IPS-15b (cell line): ENCODE measurements around the gene IFNA21.
"Not testable (repeated sequence)": the region's sequence is repeated elsewhere in the genome, so short reads cannot be mapped to it uniquely, and the experiment has no call there.

ENCODE experiments used
- H3K27me3 ChIP-seq: one replicate; pipeline ENCODE4 v1.6.1; 2013; ENCODE audit warnings: low read length; ENCODE audit not compliant: control insufficient read depth, insufficient read depth
- H3K36me3 ChIP-seq: one replicate; pipeline ENCODE4 v1.6.1; 2013; ENCODE audit warnings: low read length; ENCODE audit not compliant: control insufficient read depth, insufficient read depth
- H3K4me1 ChIP-seq: one replicate; pipeline ENCODE4 v1.6.1; 2013; ENCODE audit warnings: mild to moderate bottlenecking, low read length; ENCODE audit not compliant: control insufficient read depth, insufficient read depth
- H3K4me3 ChIP-seq: one replicate; pipeline ENCODE4 v1.5.1; 2013; ENCODE audit warnings: low read depth, low read length
- H3K9ac ChIP-seq: one replicate; pipeline ENCODE4 v1.6.1; 2013; ENCODE audit warnings: low read depth, mild to moderate bottlenecking, low read length
- H3K9me3 ChIP-seq: one replicate; pipeline ENCODE4 v1.6.1; 2013; ENCODE audit warnings: mild to moderate bottlenecking, low read length; ENCODE audit not compliant: control insufficient read depth, insufficient read depth

IFNA21 gene

GRCh38 chr9:21128186-21128585, 38.3 kb downstream of the IFNA21 start:
- H3K9ac ChIP-seq, H3K36me3 ChIP-seq, H3K4me3 ChIP-seq, H3K27me3 ChIP-seq, H3K9me3 ChIP-seq, H3K4me1 ChIP-seq: not testable (repeated sequence)

- no peaks in the 10 kb centered on the region for H3K36me3 ChIP-seq
- H3K9me3 ChIP-seq = no peaks in the 10 kb centered on the region
- H3K27me3 ChIP-seq = no peaks in the 10 kb centered on the region
- no peak overlapping the region for H3K9ac ChIP-seq
- no peak overlapping the region for H3K4me3 ChIP-seq
- H3K4me1 ChIP-seq = no peaks in the 10 kb centered on the region
These were observed 44.7 kb downstream of the IFNA21 start for GRCh38 chr9:21121595-21122251.

GRCh38 chr9:21121079-21121478, 45.4 kb downstream of the IFNA21 start:
- H3K4me3 ChIP-seq = no peak overlapping the region
- no peak overlapping the region for H3K9ac ChIP-seq
- no peaks in the 10 kb centered on the region for H3K36me3 ChIP-seq
- no peaks in the 10 kb centered on the region for H3K27me3 ChIP-seq
- H3K9me3 ChIP-seq = no peaks in the 10 kb centered on the region
- no peaks in the 10 kb centered on the region for H3K4me1 ChIP-seq

GRCh38 chr9:21119093-21119770, 47.2 kb downstream of the IFNA21 start:
- H3K9me3 ChIP-seq = no peaks in the 10 kb centered on the region
- no peaks in the 10 kb centered on the region for H3K4me1 ChIP-seq
- H3K9ac ChIP-seq = no peak overlapping the region
- H3K36me3 ChIP-seq = no peaks in the 10 kb centered on the region
- H3K27me3 ChIP-seq = no peaks in the 10 kb centered on the region
- H3K4me3 ChIP-seq = no peak overlapping the region
